Ecto neural progenitor cell (in vitro differentiated cells): ENCODE measurements around the gene HLA-E.
"Not testable (repeated sequence)": the region's sequence is repeated elsewhere in the genome, so short reads cannot be mapped to it uniquely, and the experiment has no call there.

Source experiments
- DNase-seq: peaks from one replicate; pipeline ENCODE4 v3.0.0-alpha.2; 2018; ENCODE audit warnings: low spot score

Gene HLA-E

GRCh38 chr6:30507849-30508827 lies 18.8 kb downstream of the HLA-E start:
- DNase-seq: no peak

GRCh38 chr6:30508890-30509736 lies 19.8 kb downstream of the HLA-E start:
- no peak for DNase-seq

- DNase-seq: no peak
These were observed 21.3 kb downstream of the HLA-E start for GRCh38 chr6:30510419-30511168.

GRCh38 chr6:30511169-30511546 lies 21.8 kb downstream of the HLA-E start:
- no peak for DNase-seq

- DNase-seq: no peak
These were observed 24.1 kb downstream of the HLA-E start for GRCh38 chr6:30513451-30513850.

GRCh38 chr6:30515106-30515505 lies 25.8 kb downstream of the HLA-E start:
- no peak for DNase-seq

GRCh38 chr6:30515944-30516753 lies 26.8 kb downstream of the HLA-E start:
- peak; percentile 82 for DNase-seq

- DNase-seq: not testable (repeated sequence)
These were observed 27.4 kb downstream of the HLA-E start for GRCh38 chr6:30516754-30517076.

- not testable (repeated sequence) for DNase-seq
These were observed 28.6 kb downstream of the HLA-E start for GRCh38 chr6:30517767-30518504.

GRCh38 chr6:30518505-30519145 lies 29.3 kb downstream of the HLA-E start:
- not testable (repeated sequence) for DNase-seq

- DNase-seq: no peak
These were observed 31.2 kb downstream of the HLA-E start for GRCh38 chr6:30520522-30520921.

- DNase-seq: not testable (repeated sequence)
These were observed 31.8 kb downstream of the HLA-E start for GRCh38 chr6:30521082-30521481.

- not testable (repeated sequence) for DNase-seq
These were observed 32.6 kb downstream of the HLA-E start for GRCh38 chr6:30521952-30522351.

GRCh38 chr6:30526444-30526843 lies 37.1 kb downstream of the HLA-E start:
- not testable (repeated sequence) for DNase-seq

GRCh38 chr6:30529349-30529875 lies 40.1 kb downstream of the HLA-E start:
- not testable (repeated sequence) for DNase-seq

GRCh38 chr6:30530014-30530413 lies 40.7 kb downstream of the HLA-E start:
- DNase-seq: no peak

- no peak for DNase-seq
These were observed 44.4 kb downstream of the HLA-E start for GRCh38 chr6:30533460-30534294.

GRCh38 chr6:30537931-30538330 lies 48.6 kb downstream of the HLA-E start:
- DNase-seq: no peak
